ENCODE results near the gene MYBPC1. TPM values are rescaled to one million over a fixed set of nuclear protein-coding genes. Genes with fewer than 3 reads are reported as not detected.

The MYBPC1 gene
- total RNA-seq, 4 donors from 2014 or later, result 2,958 to 5,874 (median 4,932) TPM

DNA sequence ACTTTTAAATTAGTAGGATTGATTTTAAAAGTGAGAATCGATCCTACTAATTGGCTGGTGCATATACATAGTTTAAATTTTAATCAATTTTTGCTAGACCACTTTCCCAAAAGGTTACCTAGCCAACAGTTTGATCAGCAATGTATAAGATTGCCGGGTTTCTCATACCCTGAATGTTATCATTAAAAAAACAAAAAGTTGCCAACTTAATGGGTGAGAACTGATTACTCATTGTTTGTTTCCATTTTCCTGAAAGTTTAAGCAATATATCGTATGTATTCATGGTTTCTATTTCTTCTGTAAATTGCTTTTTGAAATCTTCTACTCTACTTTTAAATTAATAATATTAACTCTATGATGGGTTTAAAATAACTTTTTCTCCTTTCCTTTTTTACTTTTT, 4.4 kb upstream of the MYBPC1 start:
- in situ Hi-C loops (cut with MboI; ENCODE audit: low sequenced_read_pairs in 4 of 4), result no loop called here
- DNase-seq (no peak), ATAC-seq (no peak)
- Histone ChIP-seq H3K27ac (no peak overlapping the region), H3K27me3 (no peaks in the 10 kb centered on the region), H3K9me3 (no peaks in the 10 kb centered on the region), H3K36me3 (no peaks in the 10 kb centered on the region), H3K4me1 (peaks cover 24 to 28% of the 10 kb centered on the region in 2 donors), H3K4me3 (no peak overlapping the region)
- TF ChIP-seq POLR2A (IDR thresholded peaks at IDR 0.05), result no peak
- TF ChIP-seq, protein P1, sequence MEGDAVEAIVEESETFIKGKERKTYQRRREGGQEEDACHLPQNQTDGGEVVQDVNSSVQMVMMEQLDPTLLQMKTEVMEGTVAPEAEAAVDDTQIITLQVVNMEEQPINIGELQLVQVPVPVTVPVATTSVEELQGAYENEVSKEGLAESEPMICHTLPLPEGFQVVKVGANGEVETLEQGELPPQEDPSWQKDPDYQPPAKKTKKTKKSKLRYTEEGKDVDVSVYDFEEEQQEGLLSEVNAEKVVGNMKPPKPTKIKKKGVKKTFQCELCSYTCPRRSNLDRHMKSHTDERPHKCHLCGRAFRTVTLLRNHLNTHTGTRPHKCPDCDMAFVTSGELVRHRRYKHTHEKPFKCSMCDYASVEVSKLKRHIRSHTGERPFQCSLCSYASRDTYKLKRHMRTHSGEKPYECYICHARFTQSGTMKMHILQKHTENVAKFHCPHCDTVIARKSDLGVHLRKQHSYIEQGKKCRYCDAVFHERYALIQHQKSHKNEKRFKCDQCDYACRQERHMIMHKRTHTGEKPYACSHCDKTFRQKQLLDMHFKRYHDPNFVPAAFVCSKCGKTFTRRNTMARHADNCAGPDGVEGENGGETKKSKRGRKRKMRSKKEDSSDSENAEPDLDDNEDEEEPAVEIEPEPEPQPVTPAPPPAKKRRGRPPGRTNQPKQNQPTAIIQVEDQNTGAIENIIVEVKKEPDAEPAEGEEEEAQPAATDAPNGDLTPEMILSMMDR (IDR thresholded peaks at IDR 0.05 in 4 of 5, conservative IDR thresholded peaks at IDR 0.05 in 1 of 5), result no peak
- intact Hi-C loops (cut with DNase I; ENCODE audit: low total_unique reads), result no loop called here

DNA sequence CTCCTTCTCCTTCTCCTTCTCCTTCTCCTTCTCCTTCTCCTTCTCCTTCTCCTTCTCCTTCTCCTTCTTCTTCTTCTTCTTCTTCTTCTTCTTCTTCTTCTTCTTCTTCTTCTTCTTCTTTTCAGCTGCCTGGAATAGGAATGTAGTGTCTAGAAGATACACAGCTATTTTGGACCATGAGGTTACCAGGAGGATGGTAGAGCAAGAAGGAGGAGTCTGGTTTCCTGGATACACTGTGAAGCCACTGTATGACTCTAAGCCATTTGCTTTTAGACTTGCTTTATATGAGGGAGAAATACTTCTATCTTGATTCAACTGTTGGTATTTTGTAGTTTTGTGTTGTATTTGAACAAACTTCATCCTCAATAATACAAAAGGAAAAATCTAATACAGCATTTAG, 3.0 kb upstream of the MYBPC1 start:
- TF ChIP-seq, protein P1 (IDR thresholded peaks at IDR 0.05 in 4 of 5, conservative IDR thresholded peaks at IDR 0.05 in 1 of 5), result no peak
- no peak for TF ChIP-seq POLR2A (IDR thresholded peaks at IDR 0.05)
- ATAC-seq (no peak), DNase-seq (no peak)
- Histone ChIP-seq H3K9me3 (no peaks in the 10 kb centered on the region), H3K27me3 (no peaks in the 10 kb centered on the region), H3K4me1 (peaks cover 24 to 28% of the 10 kb centered on the region in 2 donors), H3K4me3 (no peak overlapping the region), H3K36me3 (peaks cover 0 to 3% of the 10 kb centered on the region in 2 donors), H3K27ac (peak overlapping the region; percentile 85 to 93 (median 92))
- intact Hi-C loops (cut with DNase I; ENCODE audit: low total_unique reads) (no loop called here), in situ Hi-C loops (cut with MboI; ENCODE audit: low sequenced_read_pairs in 4 of 4) (no loop called here)

DNA sequence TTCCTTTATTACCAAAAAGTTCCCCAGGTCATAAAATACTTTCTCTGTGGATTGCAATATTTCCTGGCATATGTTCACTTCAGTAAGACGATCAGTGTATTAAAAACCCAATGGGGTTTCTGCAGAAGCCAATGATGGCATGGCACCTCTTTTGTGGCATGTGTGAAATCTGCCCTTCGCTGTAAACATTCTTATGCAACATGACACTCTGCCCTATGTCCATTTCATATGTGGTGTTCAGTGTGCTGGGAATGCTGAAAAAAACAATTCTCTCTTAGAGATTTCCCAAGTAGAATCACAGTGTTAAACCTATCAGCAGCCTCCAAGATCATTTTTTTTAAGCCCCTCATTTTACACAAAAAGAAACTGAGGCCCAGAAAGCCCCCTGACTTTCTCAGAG, 2.3 kb upstream of the MYBPC1 start:
- peak overlapping the region; percentile 85 to 93 (median 92) for H3K27ac ChIP-seq
- intact Hi-C loops (cut with DNase I; ENCODE audit: low total_unique reads), result no loop called here
- TF ChIP-seq, protein P1 (IDR thresholded peaks at IDR 0.05 in 4 of 5, conservative IDR thresholded peaks at IDR 0.05 in 1 of 5), result no peak
- TF ChIP-seq POLR2A (IDR thresholded peaks at IDR 0.05), result no peak
- H3K36me3 ChIP-seq, result peaks cover 0 to 10% of the 10 kb centered on the region in 2 donors
- DNase-seq (no peak), ATAC-seq (no peak)
- H3K4me3 ChIP-seq, result no peak overlapping the region
- H3K9me3 ChIP-seq, result no peaks in the 10 kb centered on the region
- peaks cover 24 to 28% of the 10 kb centered on the region in 2 donors for H3K4me1 ChIP-seq
- H3K27me3 ChIP-seq, result no peaks in the 10 kb centered on the region
- in situ Hi-C loops (cut with MboI; ENCODE audit: low sequenced_read_pairs in 4 of 4), result no loop called here

DNA sequence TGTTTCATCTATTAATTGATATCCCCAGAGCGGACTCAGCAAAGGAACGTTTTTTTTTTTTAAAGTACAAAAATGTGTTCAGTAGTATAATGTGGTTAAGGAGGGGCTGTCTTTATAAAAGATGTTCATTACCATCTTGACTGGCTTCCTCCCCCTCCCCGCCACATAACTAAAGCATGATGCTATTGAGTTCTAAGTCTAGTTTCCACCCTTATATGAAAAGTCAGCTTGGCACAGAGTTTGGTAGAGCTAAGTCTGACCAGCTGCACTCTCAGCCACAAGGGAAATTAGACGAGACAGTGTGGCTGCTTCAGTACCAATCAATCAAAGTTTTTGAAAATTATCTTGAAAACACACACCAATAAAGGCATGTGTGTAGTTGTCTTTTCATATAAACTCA, 1.9 kb upstream of the MYBPC1 start:
- intact Hi-C loops (cut with DNase I; ENCODE audit: low total_unique reads), result no loop called here

More for the DNA sequence above, 1.9 kb upstream of the MYBPC1 start:
- TF ChIP-seq, protein P1 (IDR thresholded peaks at IDR 0.05 in 4 of 5, conservative IDR thresholded peaks at IDR 0.05 in 1 of 5), result no peak
- Histone ChIP-seq H3K27ac (peak overlapping the region; percentile 85 to 93 (median 92)), H3K36me3 (peaks cover 0 to 15% of the 10 kb centered on the region in 2 donors), H3K9me3 (no peaks in the 10 kb centered on the region), H3K4me1 (peaks cover 24 to 28% of the 10 kb centered on the region in 2 donors), H3K4me3 (no peak overlapping the region), H3K27me3 (no peaks in the 10 kb centered on the region)
- no peak for ATAC-seq
- DNase-seq, result no peak
- in situ Hi-C loops (cut with MboI; ENCODE audit: low sequenced_read_pairs in 4 of 4), result no loop called here
